ENCODE results near the gene OR4F17.
"Not testable (repeated sequence)": the region's sequence is repeated elsewhere in the genome, so short reads cannot be mapped to it uniquely, and the experiment has no call there.

Gene OR4F17, protein sequence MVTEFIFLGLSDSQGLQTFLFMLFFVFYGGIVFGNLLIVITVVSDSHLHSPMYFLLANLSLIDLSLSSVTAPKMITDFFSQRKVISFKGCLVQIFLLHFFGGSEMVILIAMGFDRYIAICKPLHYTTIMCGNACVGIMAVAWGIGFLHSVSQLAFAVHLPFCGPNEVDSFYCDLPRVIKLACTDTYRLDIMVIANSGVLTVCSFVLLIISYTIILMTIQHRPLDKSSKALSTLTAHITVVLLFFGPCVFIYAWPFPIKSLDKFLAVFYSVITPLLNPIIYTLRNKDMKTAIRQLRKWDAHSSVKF

DNA sequence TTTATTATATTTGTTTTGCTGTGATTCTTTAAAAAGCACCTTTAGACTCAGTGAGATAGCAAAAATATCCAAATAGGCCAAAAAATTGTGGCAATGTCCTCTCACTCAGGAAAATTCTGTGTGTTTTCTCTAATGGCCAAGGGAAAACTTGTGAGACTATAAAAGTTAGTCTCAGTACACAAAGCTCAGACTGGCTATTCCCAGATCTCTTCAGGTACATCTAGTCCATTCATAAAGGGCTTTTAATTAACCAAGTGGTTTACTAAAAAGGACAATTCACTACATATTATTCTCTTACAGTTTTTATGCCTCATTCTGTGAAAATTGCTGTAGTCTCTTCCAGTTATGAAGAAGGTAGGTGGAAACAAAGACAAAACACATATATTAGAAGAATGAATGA is at the start of gene OR4F17:
TSS of gene OR4F17 (plus strand) at position 301 of the 400 bp plus-strand sequence. CDS start 3,575 bp downstream, outside the sequence.
- DNase-seq (ENCODE audit: low read depth in 2 of 2), result not testable (repeated sequence)

DNA sequence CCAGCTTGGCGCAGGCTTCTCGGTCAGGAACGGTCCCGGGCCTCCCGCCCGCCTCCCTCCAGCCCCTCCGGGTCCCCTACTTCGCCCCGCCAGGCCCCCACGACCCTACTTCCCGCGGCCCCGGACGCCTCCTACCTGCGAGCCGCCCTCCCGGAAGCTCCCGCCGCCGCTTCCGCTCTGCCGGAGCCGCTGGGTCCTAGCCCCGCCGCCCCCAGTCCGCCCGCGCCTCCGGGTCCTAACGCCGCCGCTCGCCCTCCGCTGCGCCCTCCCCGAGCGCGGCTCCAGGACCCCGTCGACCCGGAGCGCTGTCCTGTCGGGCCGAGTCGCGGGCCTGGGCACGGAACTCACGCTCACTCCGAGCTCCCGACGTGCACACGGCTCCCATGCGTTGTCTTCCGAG is 36.1 kb upstream of the OR4F17 start:
- peak; percentile 3 to 44 for DNase-seq (ENCODE audit: low read depth in 2 of 2)

DNA sequence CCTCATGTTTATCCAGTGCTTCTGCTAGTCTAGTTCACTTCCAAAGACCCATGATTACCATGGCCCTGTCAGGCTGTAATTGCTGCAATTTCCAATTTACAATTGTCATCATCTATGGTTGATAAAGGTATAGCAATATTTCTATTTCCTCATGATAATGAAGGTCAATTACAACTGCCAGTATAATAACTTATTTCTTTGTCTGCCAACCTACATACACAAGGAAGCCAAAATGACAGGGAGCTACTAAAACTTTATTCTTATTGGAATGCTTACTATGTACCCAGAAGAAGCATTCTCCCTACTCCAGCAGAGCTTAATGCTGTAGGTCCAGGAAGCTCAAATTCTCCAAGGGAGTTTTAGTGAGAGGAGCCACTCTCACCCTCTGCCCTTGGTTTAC is 24.0 kb upstream of the OR4F17 start:
- DNase-seq (ENCODE audit: low read depth in 2 of 2), result not testable (repeated sequence)

DNA sequence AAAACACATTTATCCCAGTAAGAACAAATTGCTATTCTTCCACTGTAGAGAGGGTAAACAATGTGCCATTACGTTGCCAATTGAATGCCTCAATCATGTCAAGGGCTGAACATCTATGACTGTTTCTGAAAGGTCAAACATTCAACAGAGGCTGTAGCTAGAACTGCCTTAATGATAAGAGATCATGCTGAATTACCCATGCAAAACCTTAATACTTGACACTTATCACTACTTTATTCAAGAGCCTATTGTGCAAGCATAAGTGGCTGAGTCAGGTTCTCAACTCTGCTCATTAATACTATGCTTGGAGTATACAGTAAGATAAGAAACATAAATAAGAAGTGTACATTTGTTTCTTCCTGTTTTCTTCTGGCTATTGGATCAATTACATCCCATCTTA is 23.3 kb upstream of the OR4F17 start:
- not testable (repeated sequence) for DNase-seq (ENCODE audit: low read depth in 2 of 2)

DNA sequence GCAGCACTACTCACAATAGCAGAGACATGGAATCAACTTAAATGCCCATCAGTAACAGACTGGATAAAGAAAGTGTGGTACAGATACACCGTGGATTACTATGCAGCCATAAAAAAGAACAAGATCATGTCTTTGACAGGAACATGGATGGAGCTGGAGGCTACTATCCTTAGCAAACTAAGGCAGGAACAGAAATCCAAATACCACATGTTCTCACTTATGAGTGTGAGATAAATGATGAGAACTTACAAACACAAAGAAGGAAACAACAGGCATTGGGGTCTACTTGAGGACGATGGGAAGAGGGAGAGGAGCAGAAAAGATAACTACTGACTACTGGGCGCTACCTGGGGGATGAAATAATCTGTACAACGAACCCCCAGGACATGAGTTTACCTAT is 16.2 kb upstream of the OR4F17 start:
- not testable (repeated sequence) for DNase-seq (ENCODE audit: low read depth in 2 of 2)

DNA sequence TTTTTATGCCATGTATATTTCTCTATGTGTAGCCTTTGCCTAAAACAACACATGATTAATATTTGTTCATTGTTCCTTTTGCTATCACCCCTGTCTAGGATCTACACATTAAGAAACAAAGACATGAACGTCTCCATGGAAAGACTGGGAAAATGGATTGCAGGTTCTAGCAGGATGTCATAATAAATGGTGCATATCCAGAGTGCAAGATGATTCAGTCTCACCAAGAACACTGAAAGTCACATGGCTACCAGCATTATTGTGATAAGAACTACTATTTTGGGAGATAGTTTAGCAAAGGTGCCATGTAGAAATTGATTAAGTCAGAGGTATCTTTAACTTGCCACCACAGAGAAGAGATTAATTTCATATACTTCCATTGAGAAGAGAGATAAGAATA is 12.1 kb upstream of the OR4F17 start:
- DNase-seq (ENCODE audit: low read depth in 2 of 2), result not testable (repeated sequence)

DNA sequence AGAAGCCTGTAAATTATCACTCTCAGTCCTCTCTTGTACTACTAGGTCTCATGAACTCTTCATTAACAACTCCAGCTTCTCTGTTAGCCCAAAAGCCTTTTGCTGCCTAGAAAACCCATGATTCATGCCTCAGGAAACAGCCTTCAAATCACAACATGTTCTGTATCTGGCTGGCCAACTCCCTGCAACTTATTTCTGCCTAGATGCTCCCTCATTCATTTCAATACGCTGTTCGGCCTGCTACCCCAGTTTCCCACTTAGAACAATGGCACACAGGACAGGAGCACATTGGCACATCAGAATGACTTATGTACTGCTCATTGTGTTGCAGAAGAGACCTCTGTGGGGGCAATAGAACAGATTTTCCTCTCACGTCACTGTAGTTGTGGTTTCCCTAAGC is 9.3 kb upstream of the OR4F17 start:
- DNase-seq (ENCODE audit: low read depth in 2 of 2), result not testable (repeated sequence)

DNA sequence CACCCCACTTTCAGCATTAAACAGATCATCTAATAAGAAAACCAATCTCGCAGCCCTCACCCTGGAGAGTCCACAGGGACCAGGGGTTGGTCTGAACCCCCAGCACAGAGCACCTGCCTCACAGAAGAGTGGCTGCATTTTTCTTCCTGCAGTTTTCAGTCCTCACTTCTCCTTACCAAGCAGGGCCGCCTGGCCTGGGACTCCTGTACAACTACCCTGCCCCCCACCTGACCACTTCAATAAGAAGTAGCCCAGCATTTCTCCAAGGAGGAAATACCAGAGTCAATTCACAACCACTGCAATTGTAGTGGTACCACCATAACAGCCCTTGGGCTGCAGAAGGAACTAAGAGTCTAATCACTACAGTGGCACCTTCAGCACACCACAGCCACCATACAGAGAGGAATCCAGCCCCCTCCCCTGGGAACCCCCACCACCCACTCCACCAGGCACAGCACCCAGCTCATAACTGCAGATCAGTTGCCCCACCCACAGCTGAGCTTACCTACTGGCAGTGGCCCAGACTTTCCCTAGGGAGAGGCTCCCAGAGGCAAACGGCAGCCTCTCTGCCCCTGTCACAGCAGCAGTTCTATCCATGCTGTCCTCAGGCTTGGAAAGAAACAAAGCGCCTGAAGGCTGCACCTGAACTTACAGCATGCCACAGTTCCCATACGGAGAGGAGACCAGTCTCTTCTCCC is 13.7 kb downstream of the OR4F17 start:
- DNase-seq (ENCODE audit: low read depth in 2 of 2), result not testable (repeated sequence)
